Keratinocyte (primary cell): Measurements from ENCODE around the gene NHLRC2.

Source experiments
- EZH2 ChIP-seq: IDR thresholded peaks from one replicate; pipeline ENCODE4 v1.6.1; 2012; ENCODE audit warnings: inconsistent platforms, mild to moderate bottlenecking, low read length, moderate library complexity
- TF ChIP-seq, protein P1 (sequence below), 3 experiments: IDR thresholded peaks in 1 of 3; conservative IDR thresholded peaks in 1 of 3; optimal IDR thresholded peaks in 1 of 3; 2 replicates in 2 of 3; 3 replicates in 1 of 3; pipeline versions ENCODE3 to v1.5.1; 2011; ENCODE audit warnings: low read length in 3 of 3, mild to moderate bottlenecking in 3 of 3, moderate library complexity in 2 of 3, control low read depth in 1 of 3, inconsistent platforms in 1 of 3; ENCODE audit not compliant: insufficient read depth in 2 of 3; ENCODE audit errors: extremely low read depth in 1 of 3

DNA sequence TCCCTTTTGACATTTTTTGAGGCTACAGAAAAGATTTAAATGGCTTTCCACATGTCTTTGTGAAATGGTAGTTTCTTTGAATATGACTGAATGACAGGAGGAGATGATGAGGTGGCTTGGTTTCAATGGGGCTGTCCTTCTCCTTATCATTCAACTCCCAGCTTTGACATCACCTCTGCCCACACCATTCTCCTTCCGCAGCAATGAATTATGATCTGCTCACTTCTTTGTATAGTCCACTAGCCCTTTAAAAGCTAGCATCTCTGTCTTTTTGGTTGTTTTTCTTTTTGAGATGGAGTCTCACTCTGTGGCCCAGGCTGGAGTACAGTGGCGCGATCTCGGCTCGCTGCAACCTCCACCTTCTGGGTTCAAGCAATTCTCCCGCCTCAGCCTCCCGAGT lies 32.3 kb upstream of the NHLRC2 start:
- TF ChIP-seq, protein P1, sequence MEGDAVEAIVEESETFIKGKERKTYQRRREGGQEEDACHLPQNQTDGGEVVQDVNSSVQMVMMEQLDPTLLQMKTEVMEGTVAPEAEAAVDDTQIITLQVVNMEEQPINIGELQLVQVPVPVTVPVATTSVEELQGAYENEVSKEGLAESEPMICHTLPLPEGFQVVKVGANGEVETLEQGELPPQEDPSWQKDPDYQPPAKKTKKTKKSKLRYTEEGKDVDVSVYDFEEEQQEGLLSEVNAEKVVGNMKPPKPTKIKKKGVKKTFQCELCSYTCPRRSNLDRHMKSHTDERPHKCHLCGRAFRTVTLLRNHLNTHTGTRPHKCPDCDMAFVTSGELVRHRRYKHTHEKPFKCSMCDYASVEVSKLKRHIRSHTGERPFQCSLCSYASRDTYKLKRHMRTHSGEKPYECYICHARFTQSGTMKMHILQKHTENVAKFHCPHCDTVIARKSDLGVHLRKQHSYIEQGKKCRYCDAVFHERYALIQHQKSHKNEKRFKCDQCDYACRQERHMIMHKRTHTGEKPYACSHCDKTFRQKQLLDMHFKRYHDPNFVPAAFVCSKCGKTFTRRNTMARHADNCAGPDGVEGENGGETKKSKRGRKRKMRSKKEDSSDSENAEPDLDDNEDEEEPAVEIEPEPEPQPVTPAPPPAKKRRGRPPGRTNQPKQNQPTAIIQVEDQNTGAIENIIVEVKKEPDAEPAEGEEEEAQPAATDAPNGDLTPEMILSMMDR (optimal IDR thresholded peaks at IDR 0.05 in 1 of 3, IDR thresholded peaks at IDR 0.05 in 1 of 3, conservative IDR thresholded peaks at IDR 0.05 in 1 of 3; ENCODE audit: extremely low read depth in 1 of 3, insufficient read depth in 2 of 3, low read length in 3 of 3): no peak
- no peak for TF ChIP-seq EZH2
